GM18502 (cell line): ENCODE data around the gene WFDC8.
"Not testable (repeated sequence)": the region's sequence is repeated elsewhere in the genome, so short reads cannot be mapped to it uniquely, and the experiment has no call there.

Experiments
- ATAC-seq: cut with Tn5 transposase; IDR thresholded peaks from one replicate; pipeline ENCODE4 v1.9.1; 2021; ENCODE audit warnings: mild to moderate bottlenecking; ENCODE audit not compliant: unreplicated experiment, poor library complexity

The WFDC8 gene

GRCh38 chr20:45579184-45579583 is at the start of gene WFDC8:
WFDC8 (minus strand) TSS chr20:45579284; CDS start chr20:45579247, 37 bp downstream.
- ATAC-seq = no peak

- no peak for ATAC-seq
These were observed 47.5 kb upstream of the WFDC8 start for GRCh38 chr20:45626540-45626939.

- no peak for ATAC-seq
These were observed 42.5 kb upstream of the WFDC8 start for GRCh38 chr20:45621593-45621992.

GRCh38 chr20:45617591-45617990 is 38.5 kb upstream of the WFDC8 start:
- no peak for ATAC-seq

GRCh38 chr20:45612314-45612713 is 33.2 kb upstream of the WFDC8 start:
- ATAC-seq = no peak

GRCh38 chr20:45611054-45611453 is 32.0 kb upstream of the WFDC8 start:
- no peak for ATAC-seq

- ATAC-seq = no peak
These were observed 28.7 kb upstream of the WFDC8 start for GRCh38 chr20:45607810-45608209.

GRCh38 chr20:45595235-45595634 is 16.2 kb upstream of the WFDC8 start:
- ATAC-seq = no peak

GRCh38 chr20:45593498-45593897 is 14.4 kb upstream of the WFDC8 start:
- no peak for ATAC-seq

- ATAC-seq = no peak
These were observed 13.6 kb upstream of the WFDC8 start for GRCh38 chr20:45592574-45593189.

- no peak for ATAC-seq
These were observed 10.6 kb upstream of the WFDC8 start for GRCh38 chr20:45589725-45590124.

- ATAC-seq = no peak
These were observed 9.7 kb upstream of the WFDC8 start for GRCh38 chr20:45588800-45589199.

- ATAC-seq = not testable (repeated sequence)
These were observed 6.9 kb upstream of the WFDC8 start for GRCh38 chr20:45585986-45586385.

GRCh38 chr20:45584294-45584693 is 5.2 kb upstream of the WFDC8 start:
- not testable (repeated sequence) for ATAC-seq

GRCh38 chr20:45583502-45583901 is 4.4 kb upstream of the WFDC8 start:
- ATAC-seq = no peak

- ATAC-seq = no peak
These were observed 2.6 kb upstream of the WFDC8 start for GRCh38 chr20:45581702-45582101.

GRCh38 chr20:45578231-45578630 is 853 bp downstream of the WFDC8 start:
- no peak for ATAC-seq

GRCh38 chr20:45576995-45577394 is 2.1 kb downstream of the WFDC8 start:
- ATAC-seq = no peak

- no peak for ATAC-seq
These were observed 3.2 kb downstream of the WFDC8 start for GRCh38 chr20:45575931-45576330.

- not testable (repeated sequence) for ATAC-seq
These were observed 9.4 kb downstream of the WFDC8 start for GRCh38 chr20:45569650-45570049.

- ATAC-seq = no peak
These were observed 14.3 kb downstream of the WFDC8 start for GRCh38 chr20:45564760-45565276.

- ATAC-seq = no peak
These were observed 23.9 kb downstream of the WFDC8 start for GRCh38 chr20:45555198-45555597.
